Natural killer cell (primary cell): ENCODE results near the gene BSN. TPM values are rescaled to one million over a fixed set of nuclear protein-coding genes. Genes with fewer than 3 reads are reported as not detected.

Experiments used
- ATAC-seq, 3 donors: fragments of 150-1000 bp in 2 of 3; fragments of 200-7000 bp in 1 of 3; cut with Tn5 transposase; 1 replicate in 1 of 3; 2 replicates in 2 of 3; pipeline ENCODE4 v1.10.0; 2021; ENCODE audit warnings: mild to moderate bottlenecking in 2 of 3, moderate library complexity in 2 of 3
- DNase-seq, 2 donors: peaks; one replicate each; pipeline versions ENCODE4 v3.0.0 to v3.0.0-alpha.2; 2013 to 2021; ENCODE audit warnings: mixed read lengths in 1 of 2
- H3K27ac ChIP-seq: one replicate; pipeline ENCODE4 v1.5.1; 2013; ENCODE audit warnings: mild to moderate bottlenecking, low read length
- H3K27me3 ChIP-seq: one replicate; pipeline ENCODE4 v1.6.1; 2013; ENCODE audit warnings: low read length; ENCODE audit not compliant: control insufficient read depth, insufficient read depth
- H3K36me3 ChIP-seq: one replicate; pipeline ENCODE4 v1.6.1; 2013; ENCODE audit warnings: low read length; ENCODE audit not compliant: control insufficient read depth, insufficient read depth
- H3K4me1 ChIP-seq: one replicate; pipeline ENCODE4 v1.6.1; 2013; ENCODE audit warnings: low read length; ENCODE audit not compliant: control insufficient read depth, insufficient read depth
- H3K4me3 ChIP-seq: one replicate; pipeline ENCODE4 v1.5.1; 2013; ENCODE audit warnings: low read length
- H3K9me3 ChIP-seq: one replicate; pipeline ENCODE4 v1.6.1; 2013; ENCODE audit warnings: low read length; ENCODE audit not compliant: control insufficient read depth, insufficient read depth
- H3K27ac Mint-ChIP-seq, 2 donors: one replicate each; pipeline ENCODE4 v1.8.0; 2022; ENCODE audit warnings: mild to moderate bottlenecking in 2 of 2, mixed read lengths in 2 of 2, moderate library complexity in 1 of 2
- H3K27me3 Mint-ChIP-seq, 2 donors: one replicate each; pipeline ENCODE4 v1.8.0; 2022; ENCODE audit warnings: low read depth in 2 of 2, mixed read lengths in 2 of 2
- H3K36me3 Mint-ChIP-seq: one replicate; pipeline ENCODE4 v1.8.0; 2022; ENCODE audit warnings: mixed read lengths
- H3K4me1 Mint-ChIP-seq, 2 donors: one replicate each; pipeline ENCODE4 v1.8.0; 2022; ENCODE audit warnings: mixed read lengths in 2 of 2
- H3K4me3 Mint-ChIP-seq: one replicate; pipeline ENCODE4 v1.8.0; 2022; ENCODE audit warnings: mild to moderate bottlenecking, moderate library complexity, mixed read lengths
- H3K9me3 Mint-ChIP-seq, 2 donors: one replicate each; pipeline ENCODE4 v1.8.0; 2022; ENCODE audit warnings: mixed read lengths in 2 of 2
- WGBS: methylation state at CpG from one replicate; pipeline ENCODE4 v1.1.7; 2013; ENCODE audit warnings: missing lambda C conversion rate; ENCODE audit not compliant: insufficient coverage; 5-methylcytosine and 5-hydroxymethylcytosine counted together
- intact Hi-C: fragments of 100-400 bp; cut with micrococcal nuclease; formaldehyde crosslinking; loops from one replicate; pipeline ENCODE4 v1.14.2; 2022
- total RNA-seq, 4 donors: library from RNA; stranded (reverse); fragments of 120-200 nt in 1 of 4; gene quantifications; one replicate each; pipeline versions ENCODE4 v1.2.3 to v1.2.4, GENCODE V29; 2013 to 2022
- TF ChIP-seq, protein P1 (sequence below): fragments of 200-600 bp; IDR thresholded peaks from one replicate; pipeline ENCODE4 v1.8.0; 2022; ENCODE audit warnings: antibody characterized with exemption

BSN gene
- total RNA-seq, 3 donors from 2014 or later (not counting 1 experiment from before 2014, with no cell fraction given) = 0.33 to 0.41 (median 0.35) TPM

DNA sequence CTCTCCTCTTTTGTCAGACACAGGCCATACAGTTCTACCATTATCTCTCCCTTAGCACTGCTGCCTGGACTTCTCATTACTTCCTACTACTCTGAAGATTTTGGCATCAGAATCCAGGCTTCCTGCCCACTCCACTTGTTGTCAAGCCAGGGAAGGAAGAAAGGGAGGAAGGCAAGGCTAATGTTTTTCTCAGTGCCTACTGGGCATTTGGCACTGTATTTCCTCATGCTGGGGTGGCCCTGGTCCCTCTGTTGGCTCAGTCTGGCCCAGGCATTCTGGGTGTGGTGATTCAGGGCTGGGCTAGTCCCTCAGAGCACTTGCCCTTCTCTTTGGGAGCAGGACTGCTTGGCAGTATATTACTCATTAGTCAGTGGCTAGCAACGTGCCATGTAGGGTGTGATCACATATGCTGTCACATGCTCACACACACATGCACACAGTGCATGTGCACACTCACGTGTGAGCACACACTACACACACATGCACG, 52.9 kb downstream of the BSN start:
- H3K27me3 Mint-ChIP-seq = no peaks in the 10 kb centered on the region
- no peaks in the 10 kb centered on the region for H3K36me3 ChIP-seq
- H3K27ac ChIP-seq = no peak overlapping the region
- TF ChIP-seq, protein P1, sequence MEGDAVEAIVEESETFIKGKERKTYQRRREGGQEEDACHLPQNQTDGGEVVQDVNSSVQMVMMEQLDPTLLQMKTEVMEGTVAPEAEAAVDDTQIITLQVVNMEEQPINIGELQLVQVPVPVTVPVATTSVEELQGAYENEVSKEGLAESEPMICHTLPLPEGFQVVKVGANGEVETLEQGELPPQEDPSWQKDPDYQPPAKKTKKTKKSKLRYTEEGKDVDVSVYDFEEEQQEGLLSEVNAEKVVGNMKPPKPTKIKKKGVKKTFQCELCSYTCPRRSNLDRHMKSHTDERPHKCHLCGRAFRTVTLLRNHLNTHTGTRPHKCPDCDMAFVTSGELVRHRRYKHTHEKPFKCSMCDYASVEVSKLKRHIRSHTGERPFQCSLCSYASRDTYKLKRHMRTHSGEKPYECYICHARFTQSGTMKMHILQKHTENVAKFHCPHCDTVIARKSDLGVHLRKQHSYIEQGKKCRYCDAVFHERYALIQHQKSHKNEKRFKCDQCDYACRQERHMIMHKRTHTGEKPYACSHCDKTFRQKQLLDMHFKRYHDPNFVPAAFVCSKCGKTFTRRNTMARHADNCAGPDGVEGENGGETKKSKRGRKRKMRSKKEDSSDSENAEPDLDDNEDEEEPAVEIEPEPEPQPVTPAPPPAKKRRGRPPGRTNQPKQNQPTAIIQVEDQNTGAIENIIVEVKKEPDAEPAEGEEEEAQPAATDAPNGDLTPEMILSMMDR = no peak
- H3K9me3 ChIP-seq = no peaks in the 10 kb centered on the region
- no peak overlapping the region for H3K4me3 ChIP-seq
- H3K4me3 Mint-ChIP-seq = no peak overlapping the region
- no peak for DNase-seq
- H3K27me3 ChIP-seq = no peaks in the 10 kb centered on the region
- no peak overlapping the region for H3K27ac Mint-ChIP-seq
- no peak for ATAC-seq
- peaks cover 10 to 11% of the 10 kb centered on the region in 2 donors for H3K4me1 Mint-ChIP-seq
- intact Hi-C loops = no loop called here
- H3K36me3 Mint-ChIP-seq = no peaks in the 10 kb centered on the region
- H3K9me3 Mint-ChIP-seq = no peaks in the 10 kb centered on the region
- peaks cover 9% of the 10 kb centered on the region for H3K4me1 ChIP-seq
- 87% methylated on average over 3 of the region's 3 CpGs for WGBS

DNA sequence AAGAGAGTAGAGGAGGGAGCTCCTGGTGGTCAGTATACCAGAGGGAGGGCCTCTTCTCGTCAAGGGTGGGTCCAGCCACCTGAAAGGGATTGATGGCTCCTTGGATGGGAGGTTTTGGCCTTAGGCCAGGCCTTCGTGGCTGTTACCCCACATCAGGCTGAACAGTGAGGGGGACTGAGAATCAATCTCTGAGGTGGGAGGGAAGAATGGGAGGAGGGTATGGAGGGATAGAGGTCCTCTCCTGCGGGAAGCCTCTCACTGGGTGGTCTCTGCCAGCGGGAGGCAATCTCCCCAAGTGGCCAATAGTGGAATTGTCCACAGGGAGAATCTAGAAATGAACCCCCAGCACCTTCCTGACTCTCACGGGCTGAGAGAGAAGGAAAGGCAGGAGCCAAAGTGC, 53.5 kb downstream of the BSN start:
- intact Hi-C loops = no loop called here
- DNase-seq = no peak
- WGBS = 62% methylated on average over 4 of the region's 5 CpGs

DNA sequence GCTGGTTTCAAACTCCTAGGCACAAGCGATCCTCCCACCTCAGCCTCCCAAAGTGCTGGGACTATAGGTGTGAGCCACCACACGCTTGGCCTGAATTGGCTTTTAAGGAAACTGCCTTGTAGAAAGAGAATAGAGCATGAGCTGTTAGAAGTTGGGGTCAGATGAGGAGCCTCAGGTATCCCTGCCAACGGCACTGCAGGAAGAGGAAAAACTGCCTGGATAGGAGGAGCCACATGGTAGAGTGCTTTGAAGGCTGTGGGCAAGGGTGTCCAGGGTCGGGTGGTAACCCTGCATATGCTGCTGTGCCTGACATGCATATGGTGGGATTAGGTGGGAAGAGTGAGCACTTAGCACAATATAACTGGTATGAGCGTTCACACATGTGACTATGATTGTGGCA, 55.0 kb downstream of the BSN start:
- DNase-seq (no peak), ATAC-seq (no peak)
- H3K4me3 Mint-ChIP-seq = no peak overlapping the region
- no peaks in the 10 kb centered on the region for H3K36me3 Mint-ChIP-seq
- no peaks in the 10 kb centered on the region for H3K9me3 Mint-ChIP-seq
- H3K4me1 Mint-ChIP-seq = no peaks in the 10 kb centered on the region
- H3K4me1 ChIP-seq = no peaks in the 10 kb centered on the region
- WGBS = 82% methylated on average over 4 of the region's 5 CpGs
- no peak overlapping the region for H3K27ac Mint-ChIP-seq
- no peaks in the 10 kb centered on the region for H3K27me3 Mint-ChIP-seq
- H3K27ac ChIP-seq = no peak overlapping the region
- no peaks in the 10 kb centered on the region for H3K9me3 ChIP-seq
- intact Hi-C loops = no loop called here
- H3K36me3 ChIP-seq = no peaks in the 10 kb centered on the region
- H3K4me3 ChIP-seq = no peak overlapping the region
- TF ChIP-seq, protein P1 = no peak
- no peaks in the 10 kb centered on the region for H3K27me3 ChIP-seq

More for the DNA sequence above, 53.5 kb downstream of the BSN start:
- H3K4me3 ChIP-seq = no peak overlapping the region
- H3K27me3 ChIP-seq = no peaks in the 10 kb centered on the region
- Mint-ChIP-seq H3K4me3 (no peak overlapping the region), H3K27ac (no peak overlapping the region), H3K27me3 (no peaks in the 10 kb centered on the region), H3K4me1 (peaks cover 7 to 8% of the 10 kb centered on the region in 2 donors), H3K9me3 (no peaks in the 10 kb centered on the region), H3K36me3 (no peaks in the 10 kb centered on the region)
- no peaks in the 10 kb centered on the region for H3K9me3 ChIP-seq
- H3K36me3 ChIP-seq = no peaks in the 10 kb centered on the region
- H3K4me1 ChIP-seq = peaks cover 7% of the 10 kb centered on the region
- no peak overlapping the region for H3K27ac ChIP-seq
- ATAC-seq = no peak
- TF ChIP-seq, protein P1 = no peak

DNA sequence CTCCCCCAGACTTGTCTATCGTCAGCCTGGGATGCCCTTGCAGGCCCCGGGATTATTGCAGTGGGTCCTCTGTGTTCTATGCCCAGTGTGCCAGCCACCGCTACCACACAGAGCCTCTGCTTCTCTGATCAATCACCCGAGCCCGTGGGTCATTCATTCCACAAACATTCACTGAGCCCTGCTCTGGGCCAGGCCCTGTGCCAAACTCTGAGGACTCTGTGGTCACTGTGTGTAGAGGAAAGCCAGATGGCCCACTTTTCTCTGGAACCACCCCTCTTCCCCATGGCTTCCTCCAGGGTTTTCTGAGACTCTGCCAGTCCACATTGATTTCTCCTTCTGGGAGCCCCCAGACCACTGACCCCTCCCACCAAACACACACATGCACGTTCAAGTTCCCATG, 55.5 kb downstream of the BSN start:
- H3K4me3 ChIP-seq = no peak overlapping the region
- Mint-ChIP-seq H3K27me3 (no peaks in the 10 kb centered on the region), H3K36me3 (no peaks in the 10 kb centered on the region), H3K27ac (no peak overlapping the region), H3K4me3 (no peak overlapping the region), H3K4me1 (no peaks in the 10 kb centered on the region), H3K9me3 (no peaks in the 10 kb centered on the region)
- no peak for DNase-seq
- H3K36me3 ChIP-seq = no peaks in the 10 kb centered on the region
- WGBS = 86% methylated on average over 5 of the region's 6 CpGs
- no peaks in the 10 kb centered on the region for H3K4me1 ChIP-seq
- H3K9me3 ChIP-seq = no peaks in the 10 kb centered on the region
- TF ChIP-seq, protein P1 = no peak
- no peak for ATAC-seq
- no peak overlapping the region for H3K27ac ChIP-seq
- no peaks in the 10 kb centered on the region for H3K27me3 ChIP-seq
- intact Hi-C loops = no loop called here
